ENCODE results near the gene TSPOAP1.

The TSPOAP1 gene

DNA sequence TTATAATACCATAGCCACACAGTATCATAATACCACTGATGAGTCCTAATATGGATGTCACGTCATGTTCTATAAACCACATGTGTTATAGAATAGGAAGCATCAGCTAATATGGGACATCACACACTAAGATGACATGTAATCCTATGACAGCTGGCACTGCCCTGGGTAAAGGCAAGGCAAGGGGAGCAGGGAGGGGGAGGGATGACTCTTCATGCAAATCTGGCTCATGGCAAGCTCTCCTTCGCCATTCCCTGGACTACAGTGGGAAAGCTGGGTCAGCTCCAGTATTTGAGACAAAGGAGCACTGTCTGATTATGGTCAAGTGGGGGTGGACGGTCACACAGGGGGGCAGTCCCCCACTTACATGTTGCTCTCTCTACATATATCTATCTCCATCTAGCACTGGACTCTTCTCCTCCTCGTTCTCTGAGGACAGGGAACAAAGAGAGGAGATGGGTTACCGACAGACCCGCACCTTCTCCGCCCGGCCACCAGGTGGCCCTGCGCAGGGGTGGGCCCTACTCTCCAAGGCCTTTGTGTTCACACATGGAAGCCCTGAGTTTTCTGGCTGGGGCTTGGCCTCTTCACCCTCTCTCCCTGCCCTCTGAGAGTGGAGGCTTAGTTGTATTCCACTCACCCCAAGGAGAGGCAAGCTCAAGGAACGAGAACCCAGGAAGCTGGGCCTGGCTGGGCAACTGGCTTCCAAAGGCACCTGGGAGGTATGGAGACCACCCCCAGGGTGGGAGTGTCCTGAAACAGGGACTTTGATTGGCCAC lies 24.4 kb downstream of the TSPOAP1 start:
- no peak overlapping the region for H2AFZ ChIP-seq (ENCODE audit: low read length)
- no peaks in the 10 kb centered on the region for H3F3A ChIP-seq (ENCODE audit: low read depth)
- TF ChIP-seq, protein P1, sequence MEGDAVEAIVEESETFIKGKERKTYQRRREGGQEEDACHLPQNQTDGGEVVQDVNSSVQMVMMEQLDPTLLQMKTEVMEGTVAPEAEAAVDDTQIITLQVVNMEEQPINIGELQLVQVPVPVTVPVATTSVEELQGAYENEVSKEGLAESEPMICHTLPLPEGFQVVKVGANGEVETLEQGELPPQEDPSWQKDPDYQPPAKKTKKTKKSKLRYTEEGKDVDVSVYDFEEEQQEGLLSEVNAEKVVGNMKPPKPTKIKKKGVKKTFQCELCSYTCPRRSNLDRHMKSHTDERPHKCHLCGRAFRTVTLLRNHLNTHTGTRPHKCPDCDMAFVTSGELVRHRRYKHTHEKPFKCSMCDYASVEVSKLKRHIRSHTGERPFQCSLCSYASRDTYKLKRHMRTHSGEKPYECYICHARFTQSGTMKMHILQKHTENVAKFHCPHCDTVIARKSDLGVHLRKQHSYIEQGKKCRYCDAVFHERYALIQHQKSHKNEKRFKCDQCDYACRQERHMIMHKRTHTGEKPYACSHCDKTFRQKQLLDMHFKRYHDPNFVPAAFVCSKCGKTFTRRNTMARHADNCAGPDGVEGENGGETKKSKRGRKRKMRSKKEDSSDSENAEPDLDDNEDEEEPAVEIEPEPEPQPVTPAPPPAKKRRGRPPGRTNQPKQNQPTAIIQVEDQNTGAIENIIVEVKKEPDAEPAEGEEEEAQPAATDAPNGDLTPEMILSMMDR (conservative IDR thresholded peaks at IDR 0.05; ENCODE audit: low read length) = peak; percentile 91
- TF ChIP-seq EZH2phosphoT487 (IDR thresholded peaks at IDR 0.05; ENCODE audit: borderline replicate concordance) = no peak
- H4K20me1 ChIP-seq (ENCODE audit: insufficient read depth, low read length, poor library complexity, severe bottlenecking) = no peaks in the 10 kb centered on the region
- H3K27me3 ChIP-seq (ENCODE audit: insufficient read depth, low read length, poor library complexity, severe bottlenecking) = no peaks in the 10 kb centered on the region
- H3K9ac ChIP-seq (ENCODE audit: low read depth, low read length, poor library complexity, severe bottlenecking) = no peak overlapping the region
- H3K9me3 ChIP-seq (ENCODE audit: insufficient read depth, low read depth, low read length) = no peaks in the 10 kb centered on the region
- no peak overlapping the region for H3K4me3 ChIP-seq (ENCODE audit: low read length, poor library complexity, severe bottlenecking)
- peaks cover 26% of the 10 kb centered on the region; the same call in 1 of the 2 replicates for H3K36me3 ChIP-seq (ENCODE audit: insufficient read depth, low read length)
- no peaks in the 10 kb centered on the region for H3K79me2 ChIP-seq (ENCODE audit: insufficient read depth, low read length)
- no peaks in the 10 kb centered on the region for H3K9me2 ChIP-seq (replicated peaks; ENCODE audit: low read depth, low read length)
- H3K4me2 ChIP-seq (ENCODE audit: low read depth, low read length, poor library complexity, severe bottlenecking) = no peak overlapping the region
- no peaks in the 10 kb centered on the region for H3K4me1 ChIP-seq (ENCODE audit: insufficient read depth, low read length, poor library complexity, severe bottlenecking)

DNA sequence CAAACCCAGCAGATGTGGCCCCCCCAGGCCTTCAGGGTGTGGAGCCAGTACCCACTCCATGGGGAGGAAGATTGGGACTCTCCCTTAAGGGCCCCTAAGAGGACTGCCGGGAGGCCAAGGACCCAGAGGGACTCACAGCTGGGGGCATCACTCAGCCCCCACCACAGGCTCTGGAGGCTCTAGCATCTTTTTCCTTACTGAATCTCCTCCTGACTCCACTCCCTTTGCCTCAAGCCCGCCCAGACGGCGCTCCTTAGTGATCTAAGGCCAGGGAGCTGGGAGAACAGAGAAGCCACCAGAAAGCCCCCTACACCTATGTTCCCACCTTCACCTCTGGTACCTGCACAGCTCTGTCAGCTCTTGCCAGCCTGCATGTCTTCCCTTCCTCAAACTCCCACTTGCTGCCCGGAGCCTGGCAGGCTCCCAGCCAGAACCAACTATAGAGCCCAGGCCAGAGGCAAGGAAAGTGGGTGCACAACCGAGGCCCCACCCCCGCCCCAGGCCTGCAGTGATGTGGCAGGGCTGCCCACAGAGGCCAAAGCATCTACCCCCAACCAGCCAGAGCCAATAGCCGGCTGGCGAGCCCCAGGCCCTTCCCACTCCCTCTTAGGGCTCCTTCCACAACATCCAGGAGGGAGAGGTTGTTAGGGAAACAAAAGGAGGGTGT lies 25.5 kb downstream of the TSPOAP1 start:
- Histone ChIP-seq H4K20me1 (ENCODE audit: insufficient read depth, low read length, poor library complexity, severe bottlenecking) (no peaks in the 10 kb centered on the region), H3K4me2 (ENCODE audit: low read depth, low read length, poor library complexity, severe bottlenecking) (no peak overlapping the region), H3F3A (ENCODE audit: low read depth) (no peaks in the 10 kb centered on the region), H3K4me3 (ENCODE audit: low read length, poor library complexity, severe bottlenecking) (no peak overlapping the region), H3K9ac (ENCODE audit: low read depth, low read length, poor library complexity, severe bottlenecking) (no peak overlapping the region), H2AFZ (ENCODE audit: low read length) (no peak overlapping the region), H3K36me3 (ENCODE audit: insufficient read depth, low read length) (peaks cover 24% of the 10 kb centered on the region; the same call in 1 of the 2 replicates), H3K9me2 (replicated peaks; ENCODE audit: low read depth, low read length) (no peaks in the 10 kb centered on the region), H3K4me1 (ENCODE audit: insufficient read depth, low read length, poor library complexity, severe bottlenecking) (no peaks in the 10 kb centered on the region), H3K9me3 (ENCODE audit: insufficient read depth, low read depth, low read length) (no peaks in the 10 kb centered on the region), H3K79me2 (ENCODE audit: insufficient read depth, low read length) (no peaks in the 10 kb centered on the region), H3K27me3 (ENCODE audit: insufficient read depth, low read length, poor library complexity, severe bottlenecking) (no peaks in the 10 kb centered on the region)
- TF ChIP-seq EZH2phosphoT487 (IDR thresholded peaks at IDR 0.05; ENCODE audit: borderline replicate concordance) = no peak
- TF ChIP-seq, protein P1 (conservative IDR thresholded peaks at IDR 0.05; ENCODE audit: low read length) = no peak

DNA sequence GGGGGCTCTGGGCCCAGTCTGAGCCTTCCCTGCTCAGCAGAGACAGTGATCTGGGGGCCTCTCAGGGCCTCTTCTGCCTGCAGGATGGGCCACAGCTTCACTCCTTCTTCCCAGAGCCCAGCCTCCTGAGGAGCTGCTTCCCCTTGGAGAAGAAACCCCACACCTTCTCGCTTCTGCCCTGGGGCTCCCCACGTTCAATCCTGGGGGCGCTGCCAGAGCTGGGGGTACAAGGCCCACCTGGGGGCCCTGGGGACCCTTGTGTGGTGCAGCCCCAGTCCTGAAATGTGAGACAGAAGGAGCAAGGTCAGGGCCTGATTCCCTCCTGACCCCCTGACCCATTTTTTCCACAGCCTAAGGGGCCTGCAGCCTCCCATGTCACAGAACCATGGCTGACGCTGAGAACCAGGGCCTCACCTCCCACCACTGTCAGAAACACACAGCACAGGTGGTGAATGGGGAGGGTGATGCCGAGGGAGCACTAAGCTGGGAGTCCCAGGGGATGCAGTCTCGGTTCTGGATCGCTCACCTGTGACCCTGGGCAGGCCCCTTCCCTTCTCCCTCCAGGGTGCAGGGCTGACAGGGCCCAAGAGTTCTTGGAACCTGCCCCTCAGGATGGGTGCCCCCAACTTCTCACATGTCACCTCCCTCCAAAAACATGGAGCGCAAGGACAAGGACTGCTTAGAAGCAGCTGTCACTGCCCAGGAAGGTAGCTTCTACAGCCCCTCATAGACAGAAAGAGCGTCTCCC lies 26.2 kb downstream of the TSPOAP1 start:
- Histone ChIP-seq H3K79me2 (ENCODE audit: insufficient read depth, low read length) (no peaks in the 10 kb centered on the region), H4K20me1 (ENCODE audit: insufficient read depth, low read length, poor library complexity, severe bottlenecking) (no peaks in the 10 kb centered on the region), H3K4me3 (ENCODE audit: low read length, poor library complexity, severe bottlenecking) (no peak overlapping the region), H3K9me3 (ENCODE audit: insufficient read depth, low read depth, low read length) (no peaks in the 10 kb centered on the region), H3K9me2 (replicated peaks; ENCODE audit: low read depth, low read length) (no peaks in the 10 kb centered on the region), H3K27me3 (ENCODE audit: insufficient read depth, low read length, poor library complexity, severe bottlenecking) (no peaks in the 10 kb centered on the region), H3F3A (ENCODE audit: low read depth) (no peaks in the 10 kb centered on the region), H3K36me3 (ENCODE audit: insufficient read depth, low read length) (peaks cover 17% of the 10 kb centered on the region; the same call in 1 of the 2 replicates), H2AFZ (ENCODE audit: low read length) (no peak overlapping the region), H3K4me2 (ENCODE audit: low read depth, low read length, poor library complexity, severe bottlenecking) (no peak overlapping the region), H3K4me1 (ENCODE audit: insufficient read depth, low read length, poor library complexity, severe bottlenecking) (no peaks in the 10 kb centered on the region), H3K9ac (ENCODE audit: low read depth, low read length, poor library complexity, severe bottlenecking) (no peak overlapping the region)
- no peak for TF ChIP-seq EZH2phosphoT487 (IDR thresholded peaks at IDR 0.05; ENCODE audit: borderline replicate concordance)
- TF ChIP-seq, protein P1 (conservative IDR thresholded peaks at IDR 0.05; ENCODE audit: low read length) = no peak
